ENCODE measurements around the gene SESN3.

Gene SESN3

GRCh38 chr11:95156133-95156721, 74.8 kb downstream of the SESN3 start:
- Histone ChIP-seq H3K4me3 (ENCODE audit: low read depth, low read length, poor library complexity, severe bottlenecking) (no peak overlapping the region), H3K36me3 (ENCODE audit: insufficient read depth, low read length) (no peaks in the 10 kb centered on the region)

GRCh38 chr11:95155385-95155784, 75.6 kb downstream of the SESN3 start:
- Histone ChIP-seq H3K4me1 (ENCODE audit: insufficient read depth, low read length, severe bottlenecking) (peaks cover 28% of the 10 kb centered on the region), H3K9me3 (ENCODE audit: low read length) (no peaks in the 10 kb centered on the region), H3K9me2 (ENCODE audit: low read depth, low read length) (no peaks in the 10 kb centered on the region), H3K27ac (ENCODE audit: low read depth, low read length, poor library complexity, severe bottlenecking) (no peak overlapping the region), H4K20me1 (ENCODE audit: insufficient read depth, low read length) (no peaks in the 10 kb centered on the region), H3K36me3 (ENCODE audit: insufficient read depth, low read length) (no peaks in the 10 kb centered on the region), H3K4me3 (ENCODE audit: low read depth, low read length, poor library complexity, severe bottlenecking) (no peak overlapping the region), H3K9ac (ENCODE audit: low read length) (no peak overlapping the region), H3K79me2 (ENCODE audit: insufficient read depth, low read length) (no peaks in the 10 kb centered on the region), H3K27me3 (ENCODE audit: insufficient read depth, low read length) (no peaks in the 10 kb centered on the region), H3K4me2 (ENCODE audit: low read length) (no peak overlapping the region), H2AFZ (ENCODE audit: low read length) (no peak overlapping the region), H3F3A (ENCODE audit: insufficient read depth, low read length) (no peaks in the 10 kb centered on the region)
- no peak for TF ChIP-seq EZH2 (IDR thresholded peaks at IDR 0.05; ENCODE audit: borderline replicate concordance, low read length)
- TF ChIP-seq CTCF (IDR thresholded peaks at IDR 0.05; ENCODE audit: low read length) = no peak

More at GRCh38 chr11:95156133-95156721, 74.8 kb downstream of the SESN3 start:
- Histone ChIP-seq H3K27me3 (ENCODE audit: insufficient read depth, low read length) (no peaks in the 10 kb centered on the region), H3F3A (ENCODE audit: insufficient read depth, low read length) (no peaks in the 10 kb centered on the region), H3K27ac (ENCODE audit: low read depth, low read length, poor library complexity, severe bottlenecking) (no peak overlapping the region), H3K4me1 (ENCODE audit: insufficient read depth, low read length, severe bottlenecking) (peaks cover 20% of the 10 kb centered on the region), H4K20me1 (ENCODE audit: insufficient read depth, low read length) (no peaks in the 10 kb centered on the region), H3K9ac (ENCODE audit: low read length) (no peak overlapping the region), H3K9me3 (ENCODE audit: low read length) (no peaks in the 10 kb centered on the region), H2AFZ (ENCODE audit: low read length) (no peak overlapping the region), H3K4me2 (ENCODE audit: low read length) (no peak overlapping the region), H3K79me2 (ENCODE audit: insufficient read depth, low read length) (no peaks in the 10 kb centered on the region), H3K9me2 (ENCODE audit: low read depth, low read length) (no peaks in the 10 kb centered on the region)
- TF ChIP-seq EZH2 (IDR thresholded peaks at IDR 0.05; ENCODE audit: borderline replicate concordance, low read length) = no peak
- no peak for TF ChIP-seq CTCF (IDR thresholded peaks at IDR 0.05; ENCODE audit: low read length)

- peaks cover 28% of the 10 kb centered on the region for H3K4me1 ChIP-seq (ENCODE audit: insufficient read depth, low read length, severe bottlenecking)
- no peaks in the 10 kb centered on the region for H3F3A ChIP-seq (ENCODE audit: insufficient read depth, low read length)
- H3K36me3 ChIP-seq (ENCODE audit: insufficient read depth, low read length) = no peaks in the 10 kb centered on the region
- H4K20me1 ChIP-seq (ENCODE audit: insufficient read depth, low read length) = no peaks in the 10 kb centered on the region
- H3K9me3 ChIP-seq (ENCODE audit: low read length) = no peaks in the 10 kb centered on the region
- no peak overlapping the region for H3K4me2 ChIP-seq (ENCODE audit: low read length)
- no peak overlapping the region for H3K9ac ChIP-seq (ENCODE audit: low read length)
- no peak overlapping the region for H2AFZ ChIP-seq (ENCODE audit: low read length)
- peak; percentile 56 for TF ChIP-seq CTCF (IDR thresholded peaks at IDR 0.05; ENCODE audit: low read length)
- no peak for TF ChIP-seq EZH2 (IDR thresholded peaks at IDR 0.05; ENCODE audit: borderline replicate concordance, low read length)
- H3K79me2 ChIP-seq (ENCODE audit: insufficient read depth, low read length) = no peaks in the 10 kb centered on the region
- no peaks in the 10 kb centered on the region for H3K9me2 ChIP-seq (ENCODE audit: low read depth, low read length)
- H3K27ac ChIP-seq (ENCODE audit: low read depth, low read length, poor library complexity, severe bottlenecking) = no peak overlapping the region
- no peak overlapping the region for H3K4me3 ChIP-seq (ENCODE audit: low read depth, low read length, poor library complexity, severe bottlenecking)
- H3K27me3 ChIP-seq (ENCODE audit: insufficient read depth, low read length) = no peaks in the 10 kb centered on the region; the same call in 1 of the 2 replicates
These were observed 76.5 kb downstream of the SESN3 start for GRCh38 chr11:95154514-95154913.
